Adrenal gland (tissue), 19 donors: Measurements from ENCODE around the gene POMGNT1. TPM values are rescaled to one million over a fixed set of nuclear protein-coding genes. Genes with fewer than 3 reads are reported as not detected.

ENCODE experiments used
- DNase-seq, 7 donors: peaks; one replicate each; pipeline ENCODE4 v3.0.0-alpha.2; 2019 to 2020
- H3K27ac ChIP-seq, 5 donors: fragments of 200-600 bp; sonication (generic) in 4 of 5; 1 replicate in 3 of 5; 2 replicates in 2 of 5; pipeline versions ENCODE4 v1.5.1 to v1.8.0; 2016 to 2020; ENCODE audit warnings: mild to moderate bottlenecking in 1 of 5
- H3K27me3 ChIP-seq: fragments of 200-600 bp; 2 replicates; pipeline ENCODE4 v1.8.0; 2021
- H3K36me3 ChIP-seq, 2 donors: fragments of 200-600 bp; replicated peaks in 1 of 2; 1 replicate in 1 of 2; 2 replicates in 1 of 2; pipeline versions ENCODE4 v1.5.1 to v1.8.0; 2018 to 2022
- H3K4me1 ChIP-seq, 2 donors: fragments of 200-600 bp; replicated peaks in 1 of 2; 1 replicate in 1 of 2; 2 replicates in 1 of 2; pipeline versions ENCODE4 v1.5.1 to v1.8.0; 2018 to 2021
- H3K4me3 ChIP-seq, 4 donors: fragments of 200-600 bp; sonication (generic) in 3 of 4; one replicate each; pipeline ENCODE4 v1.5.1; 2016 to 2018
- H3K9me3 ChIP-seq, 3 donors: fragments of 200-600 bp; sonication (generic) in 1 of 3; replicated peaks in 1 of 3; 1 replicate in 2 of 3; 2 replicates in 1 of 3; pipeline versions ENCODE4 v1.5.1 to v1.8.0; 2016 to 2021
- POLR2A ChIP-seq, 2 donors: fragments of 450-650 bp; IDR thresholded peaks; one replicate each; pipeline ENCODE4 v1.6.1; 2017; ENCODE audit warnings: antibody characterized with exemption in 2 of 2, mild to moderate bottlenecking in 2 of 2, moderate library complexity in 1 of 2
- WGBS, 4 donors: extraction: QIAGEN DNeasy Blood & Tissue Kit in 2 of 4; methylation state at CpG; one replicate each; pipeline versions ENCODE4 v1.1.5 to v1.1.7; 2013 to 2017; 5-methylcytosine and 5-hydroxymethylcytosine counted together
- intact Hi-C, 2 donors: fragments of 100-400 bp; cut with DNase I; formaldehyde crosslinking; loops; one replicate each; pipeline versions ENCODE4 v1.14.1 to v1.15.0; 2022 to 2023
- long read RNA-seq, 10 donors: library from polyadenylated mRNA in 3 of 10; unstranded in 2 of 10; stranded (forward) in 1 of 10; transcript quantifications; one replicate each; pipeline ENCODE4 v2.0.0 and lab custom pipeline, GENCODE V29; 2021 to 2026
- polyA plus RNA-seq, 3 donors: library from polyadenylated mRNA; stranded (reverse); fragments of 200-250 nt in 2 of 3; fragments of 350-450 nt in 1 of 3; fragmentation: Illumina TruSeq in 1 of 3; extraction: RNeasy Lipid Tissue Mini Kit (QIAGEN cat#74804) in 1 of 3; gene quantifications; one replicate each; pipeline ENCODE4 v1.2.3, GENCODE V29; 2013 to 2014
- total RNA-seq, 9 donors: library from RNA; depleted of rRNA in 4 of 9; stranded (reverse); fragments of >200 nt in 4 of 9; fragments of 120-200 nt in 1 of 9; fragmentation: NEBNext Ultra II Directional in 1 of 9; extraction: Animal tissue kit (Norgen Biotek cat#: 25700) in 1 of 9; gene quantifications; one replicate each; pipeline versions ENCODE4 v1.1.0 to v1.2.4, GENCODE V29; 2013 to 2023
- TF ChIP-seq, protein P1 (sequence below), 6 experiments: fragments of 450-650 bp in 4 of 6; fragments of 200-600 bp in 2 of 6; sonication (generic) in 1 of 6; IDR thresholded peaks; 1 replicate in 5 of 6; 2 replicates in 1 of 6; pipeline versions ENCODE4 v1.5.1 to v1.8.0; 2016 to 2021; ENCODE audit warnings: antibody characterized with exemption in 6 of 6, mild to moderate bottlenecking in 2 of 6, moderate library complexity in 1 of 6
- donor health status: healthy with polysubstance abuse.
- donor health status: Bipolar disorder and iron deficiency.
- donor health status: DM: yes; HTN: yes; CAD: no.
- donor health status: DM: no; HTN: no; CAD: no.
- donor health status: DM: no; HTN: no; CAD: no.
- donor health status: DM: yes; HTN: yes; CAD: no.

Gene POMGNT1
- 100 to 1,000 TPM in 3 of 9 donors, 10 to 100 TPM in 6; 44.6 to 132 (median 84.2) TPM for total RNA-seq
- polyA plus RNA-seq, result 100 to 1,000 TPM in 2 of 3 donors, 10 to 100 TPM in 1; 73.0 to 149 (median 101) TPM
- long read RNA-seq, donor 1, transcript POMGNT1-201 (22 exons, 2,728 nt), result major isoform, 13 of 32 reads
- long read RNA-seq, donor 1, partial matches to known transcripts, result 10 of 32 reads
- long read RNA-seq, donor 1, other reads (novel, unspliced or antisense), result 9 of 32 reads
- long read RNA-seq, donor 2, transcript POMGNT1-201 (22 exons, 2,728 nt), result major isoform, 8 of 10 reads
- long read RNA-seq, donor 2, partial matches to known transcripts, result 0 of 10 reads
- long read RNA-seq, donor 2, other reads (novel, unspliced or antisense), result 0 of 10 reads
- long read RNA-seq, donor 3, transcript POMGNT1-201 (22 exons, 2,728 nt), result major isoform, 15 of 49 reads
- long read RNA-seq, donor 3, partial matches to known transcripts, result 34 of 49 reads
- long read RNA-seq, donor 3, other reads (novel, unspliced or antisense), result 0 of 49 reads
- long read RNA-seq, donor 4, partial matches to known transcripts, result 4 of 6 reads
- long read RNA-seq, donor 4, other reads (novel, unspliced or antisense), result 1 of 6 reads
- long read RNA-seq, donor 5, transcript POMGNT1-201 (22 exons, 2,728 nt), result major isoform, 188 of 270 reads
- long read RNA-seq, donor 5, partial matches to known transcripts, result 28 of 270 reads
- long read RNA-seq, donor 5, other reads (novel, unspliced or antisense), result 54 of 270 reads
- long read RNA-seq, donor 6, partial matches to known transcripts, result 3 of 4 reads
- long read RNA-seq, donor 6, other reads (novel, unspliced or antisense), result 0 of 4 reads
- long read RNA-seq, donor 7, transcript POMGNT1-201 (22 exons, 2,728 nt), result major isoform, 5 of 6 reads
- long read RNA-seq, donor 7, partial matches to known transcripts, result 0 of 6 reads
- long read RNA-seq, donor 7, other reads (novel, unspliced or antisense), result 0 of 6 reads
- long read RNA-seq, donor 8, transcript POMGNT1-201 (22 exons, 2,728 nt), result major isoform, 20 of 39 reads
- long read RNA-seq, donor 8, partial matches to known transcripts, result 18 of 39 reads
- long read RNA-seq, donor 8, other reads (novel, unspliced or antisense), result 0 of 39 reads
- long read RNA-seq, donor 9, partial matches to known transcripts, result 0 of 5 reads
- long read RNA-seq, donor 9, other reads (novel, unspliced or antisense), result 0 of 5 reads
- long read RNA-seq, donor 10, transcript POMGNT1-201 (22 exons, 2,728 nt), result major isoform, 5 of 41 reads
- long read RNA-seq, donor 10, partial matches to known transcripts, result 35 of 41 reads
- long read RNA-seq, donor 10, other reads (novel, unspliced or antisense), result 0 of 41 reads

DNA sequence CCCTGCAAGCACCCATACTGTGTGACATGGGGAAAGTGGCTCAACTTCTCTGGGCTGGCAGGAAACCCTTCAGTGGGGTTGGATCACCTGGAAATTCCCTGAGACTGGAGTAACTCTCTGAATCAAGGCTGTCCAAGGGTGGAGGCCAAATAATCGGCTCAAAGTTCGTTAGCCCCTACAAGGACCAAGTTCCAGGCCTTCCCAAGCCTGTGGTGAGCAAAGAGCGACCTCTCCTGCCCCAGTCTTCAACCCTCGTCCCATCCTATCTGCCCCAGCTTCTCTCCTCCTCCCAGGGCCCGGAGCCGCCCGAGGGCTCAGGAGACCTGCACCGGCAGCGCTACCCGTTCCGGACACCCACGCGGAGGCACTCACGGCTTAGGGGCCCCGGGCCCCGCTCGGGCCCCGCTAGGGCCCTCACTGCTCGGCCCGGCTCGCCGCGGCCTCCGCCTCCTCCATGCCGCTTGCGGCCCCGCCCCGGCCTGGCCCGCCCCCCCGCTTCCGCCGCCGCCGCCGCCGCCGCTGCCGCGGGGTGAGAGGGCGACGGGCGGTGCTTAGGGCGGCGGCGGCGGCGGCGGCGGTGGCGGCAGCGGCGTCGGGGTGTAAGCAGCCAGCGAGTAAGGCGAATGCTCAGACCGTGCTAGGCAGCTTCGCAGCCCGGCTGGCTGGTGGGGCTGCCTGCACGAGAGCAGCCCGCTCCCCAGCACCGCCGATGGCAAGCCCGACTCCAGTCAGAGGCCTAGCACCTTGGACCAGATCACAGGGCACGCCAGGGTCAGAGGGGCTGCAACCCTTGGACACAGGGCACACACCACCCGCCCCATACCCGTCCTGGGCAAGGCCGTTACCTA, at the start of gene POMGNT1:
Gene POMGNT1 (minus strand): TSS at position 471 of the 848 bp plus-strand sequence. CDS start 613 bp downstream, outside the sequence.
- H3K36me3 ChIP-seq, result peaks cover 0 to 14% of the 10 kb centered on the region in 2 donors
- H3K27me3 ChIP-seq, result no peaks in the 10 kb centered on the region
- peak; percentile 56 to 74 (median 68) for DNase-seq
- peaks cover 21 to 35% of the 10 kb centered on the region in 2 donors for H3K4me1 ChIP-seq
- peak within 1 kb of the TSS in 4 of 5 donors; percentile 16 to 85 (median 62) for H3K27ac ChIP-seq
- TF ChIP-seq, protein P1, sequence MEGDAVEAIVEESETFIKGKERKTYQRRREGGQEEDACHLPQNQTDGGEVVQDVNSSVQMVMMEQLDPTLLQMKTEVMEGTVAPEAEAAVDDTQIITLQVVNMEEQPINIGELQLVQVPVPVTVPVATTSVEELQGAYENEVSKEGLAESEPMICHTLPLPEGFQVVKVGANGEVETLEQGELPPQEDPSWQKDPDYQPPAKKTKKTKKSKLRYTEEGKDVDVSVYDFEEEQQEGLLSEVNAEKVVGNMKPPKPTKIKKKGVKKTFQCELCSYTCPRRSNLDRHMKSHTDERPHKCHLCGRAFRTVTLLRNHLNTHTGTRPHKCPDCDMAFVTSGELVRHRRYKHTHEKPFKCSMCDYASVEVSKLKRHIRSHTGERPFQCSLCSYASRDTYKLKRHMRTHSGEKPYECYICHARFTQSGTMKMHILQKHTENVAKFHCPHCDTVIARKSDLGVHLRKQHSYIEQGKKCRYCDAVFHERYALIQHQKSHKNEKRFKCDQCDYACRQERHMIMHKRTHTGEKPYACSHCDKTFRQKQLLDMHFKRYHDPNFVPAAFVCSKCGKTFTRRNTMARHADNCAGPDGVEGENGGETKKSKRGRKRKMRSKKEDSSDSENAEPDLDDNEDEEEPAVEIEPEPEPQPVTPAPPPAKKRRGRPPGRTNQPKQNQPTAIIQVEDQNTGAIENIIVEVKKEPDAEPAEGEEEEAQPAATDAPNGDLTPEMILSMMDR (IDR thresholded peaks at IDR 0.05), result no peak
- TF ChIP-seq POLR2A (IDR thresholded peaks at IDR 0.05), result peak; percentile 49 to 73
- H3K4me3 ChIP-seq, result peak within 1 kb of the TSS; percentile 59 to 88 (median 70)
- 0 to 2% (median 0%) methylated on average over 2 to 67 of the region's 67 CpGs for WGBS, 4 donors
- no peaks in the 10 kb centered on the region for H3K9me3 ChIP-seq
- intact Hi-C loops, result no loop called here

DNA sequence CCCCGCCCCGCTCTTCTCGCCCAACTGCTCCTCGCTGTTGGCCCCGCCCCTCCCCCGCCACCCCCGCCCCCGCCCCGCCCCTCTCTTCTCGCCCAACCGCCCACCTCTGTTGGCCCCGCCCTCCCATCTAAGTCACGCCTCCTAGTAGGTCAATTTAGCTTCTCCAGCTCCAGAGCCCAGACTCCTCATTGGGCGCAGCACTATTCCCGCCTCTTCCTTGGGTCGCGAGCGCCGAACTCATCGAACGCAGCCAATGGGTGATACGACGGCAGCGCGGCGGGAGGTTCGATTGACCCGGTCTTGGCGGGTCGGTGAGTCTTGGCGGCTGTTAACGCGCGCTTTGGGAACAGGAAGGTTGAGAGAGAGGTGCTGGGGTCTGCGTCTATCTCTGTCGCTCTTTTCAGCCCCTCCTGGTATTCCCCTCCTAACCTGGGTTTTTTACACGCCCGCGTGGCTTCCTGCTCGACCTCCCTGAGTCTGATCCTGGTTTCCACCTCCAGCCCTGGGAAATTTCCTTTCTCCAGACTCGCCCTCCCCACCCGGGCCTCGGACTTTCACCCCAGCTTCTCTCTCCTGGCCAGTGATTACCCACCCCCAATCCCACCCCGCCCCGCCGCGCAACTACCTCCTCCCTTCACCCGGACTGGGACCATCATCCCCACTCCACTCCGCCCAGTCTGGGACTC, 49.3 kb upstream of the POMGNT1 start, which contains the start of gene RAD54L:
Gene RAD54L (plus strand): TSS at position 328 of the 686 bp plus-strand sequence. CDS start 643 bp downstream, outside the sequence.
- H3K27ac ChIP-seq, result peak within 1 kb of the TSS in 2 of 5 donors; percentile 38 to 72
- H3K4me1 ChIP-seq, result peaks cover 7 to 12% of the 10 kb centered on the region in 2 donors
- no peaks in the 10 kb centered on the region for H3K9me3 ChIP-seq
- peak within 1 kb of the TSS in 3 of 4 donors; percentile 31 to 78 (median 76) for H3K4me3 ChIP-seq
- TF ChIP-seq, protein P1 (IDR thresholded peaks at IDR 0.05), result no peak
- TF ChIP-seq POLR2A (IDR thresholded peaks at IDR 0.05), result no peak
- H3K27me3 ChIP-seq, result no peaks in the 10 kb centered on the region
- 0 to 3% (median 2%) methylated on average over 15 to 46 of the region's 49 CpGs for WGBS, 4 donors
- DNase-seq, result peak; percentile 97 to 99 (median 99)
- H3K36me3 ChIP-seq, result no peaks in the 10 kb centered on the region
- intact Hi-C loops, result loop anchor here in 1 of 2 donors (10.0 kb wide), 1 partner anchor 97 kb away; the partner anchor contains the start of gene NSUN4
